Measurements from ENCODE around the gene IER5.

The IER5 gene

GRCh38 chr1:181077576-181078242 is 10.8 kb upstream of the IER5 start:
- FAIRE-seq = no peak

GRCh38 chr1:181079382-181079781 is 9.1 kb upstream of the IER5 start:
- FAIRE-seq = no peak

GRCh38 chr1:181079920-181080319 is 8.6 kb upstream of the IER5 start:
- no peak for FAIRE-seq

- FAIRE-seq = no peak
Observed at GRCh38 chr1:181080556-181080955, 7.9 kb upstream of the IER5 start.

- no peak for FAIRE-seq
Observed at GRCh38 chr1:181081395-181081794, 7.1 kb upstream of the IER5 start.

- no peak for FAIRE-seq
Observed at GRCh38 chr1:181083842-181084605, 4.5 kb upstream of the IER5 start.

GRCh38 chr1:181084606-181084969 is 3.9 kb upstream of the IER5 start:
- no peak for FAIRE-seq

- FAIRE-seq = no peak
Observed at GRCh38 chr1:181086091-181086490, 2.4 kb upstream of the IER5 start.

- FAIRE-seq = no peak
Observed at GRCh38 chr1:181086926-181087325, 1.6 kb upstream of the IER5 start.

GRCh38 chr1:181087400-181087901 is 1.0 kb upstream of the IER5 start:
- FAIRE-seq = no peak

- no peak for FAIRE-seq
Observed at GRCh38 chr1:181089017-181089675, 646 bp downstream of the IER5 start.

GRCh38 chr1:181089676-181090544 is 1.4 kb downstream of the IER5 start:
- FAIRE-seq = no peak

- no peak for FAIRE-seq
Observed at GRCh38 chr1:181090641-181091126, 2.2 kb downstream of the IER5 start.

- no peak for FAIRE-seq
Observed at GRCh38 chr1:181091309-181092040, 3.0 kb downstream of the IER5 start.

- FAIRE-seq = no peak
Observed at GRCh38 chr1:181092056-181092455, 3.6 kb downstream of the IER5 start.

GRCh38 chr1:181092883-181093458 is 4.5 kb downstream of the IER5 start:
- no peak for FAIRE-seq

- FAIRE-seq = no peak
Observed at GRCh38 chr1:181094416-181095212, 6.1 kb downstream of the IER5 start.

- FAIRE-seq = no peak
Observed at GRCh38 chr1:181095260-181095659, 6.8 kb downstream of the IER5 start.

- no peak for FAIRE-seq
Observed at GRCh38 chr1:181095763-181096184, 7.3 kb downstream of the IER5 start.

- FAIRE-seq = no peak
Observed at GRCh38 chr1:181097242-181097641, 8.7 kb downstream of the IER5 start.

All from endometrium (tissue), 2 donors.